H1 (cell line): Measurements from ENCODE around the gene MBNL3. TPM values are rescaled to one million over a fixed set of nuclear protein-coding genes. Genes with fewer than 3 reads are reported as not detected.
A peak's percentile ranks its signal among the peaks of the same experiment; 100 is the strongest.

ENCODE experiments used
- ATF3 ChIP-seq: IDR thresholded peaks from 2 replicates; pipeline ENCODE4 v1.6.1; 2011; ENCODE audit warnings: low read depth, mild to moderate bottlenecking, low read length; ENCODE audit not compliant: insufficient read depth
- CREB1 ChIP-seq: IDR thresholded peaks from 2 replicates; pipeline ENCODE4 v1.6.1; 2012; ENCODE audit warnings: inconsistent platforms
- EP300 ChIP-seq, 2 experiments: IDR thresholded peaks; 1 replicate in 1 of 2; 2 replicates in 1 of 2; pipeline ENCODE4 v1.6.1; 2011 to 2012; ENCODE audit warnings: low read depth in 2 of 2, low read length in 2 of 2, mild to moderate bottlenecking in 2 of 2, borderline replicate concordance in 1 of 2, inconsistent platforms in 1 of 2, moderate library complexity in 1 of 2
- KDM4A ChIP-seq: IDR thresholded peaks from one replicate; pipeline ENCODE4 v1.7.1; 2012; ENCODE audit warnings: low read depth, mild to moderate bottlenecking, moderate library complexity, low read length, inconsistent platforms; ENCODE audit not compliant: severe bottlenecking
- KDM5A ChIP-seq: fragments of 200-600 bp; IDR thresholded peaks from 2 replicates; pipeline ENCODE4 v1.7.1; 2012; ENCODE audit warnings: mild to moderate bottlenecking, low read length, inconsistent platforms, mixed read lengths
- MAX ChIP-seq: IDR thresholded peaks from 2 replicates; pipeline ENCODE4 v1.6.1; 2012; ENCODE audit warnings: inconsistent platforms
- NANOG ChIP-seq: IDR thresholded peaks from 2 replicates; pipeline ENCODE4 v1.6.1; 2011; ENCODE audit warnings: low read length, low read depth, mild to moderate bottlenecking, inconsistent platforms; ENCODE audit not compliant: insufficient read depth, poor library complexity, severe bottlenecking
- PHF8 ChIP-seq: fragments of 200-600 bp; sonication (generic); conservative IDR thresholded peaks from 2 replicates; pipeline ENCODE4 v1.7.1; 2012; ENCODE audit warnings: low read depth, mild to moderate bottlenecking, inconsistent platforms, low read length, moderate library complexity
- RAD21 ChIP-seq, 2 experiments: IDR thresholded peaks in 1 of 2; conservative IDR thresholded peaks in 1 of 2; 2 replicates each; pipeline ENCODE4 v1.6.1; 2011; ENCODE audit warnings: low read depth in 2 of 2, low read length in 2 of 2, improper control_type of control experiment in 1 of 2, inconsistent platforms in 1 of 2, mild to moderate bottlenecking in 1 of 2, moderate library complexity in 1 of 2
- SAP30 ChIP-seq: fragments of 300-600 bp; sonication (generic); IDR thresholded peaks from 2 replicates; pipeline ENCODE4 v1.7.1; 2012; ENCODE audit warnings: low read length, moderate library complexity, mild to moderate bottlenecking, inconsistent platforms; ENCODE audit not compliant: insufficient read depth, insufficient replicate concordance
- SP4 ChIP-seq: IDR thresholded peaks from 2 replicates; pipeline ENCODE4 v1.6.1; 2012; ENCODE audit warnings: low read length, inconsistent platforms
- SRF ChIP-seq: IDR thresholded peaks from 2 replicates; pipeline ENCODE4 v1.6.1; 2011; ENCODE audit warnings: mild to moderate bottlenecking, low read depth, low read length, moderate library complexity
- TAF7 ChIP-seq: optimal IDR thresholded peaks from 2 replicates; pipeline ENCODE3; 2011; ENCODE audit warnings: low read depth, mild to moderate bottlenecking, inconsistent platforms, low read length, moderate library complexity, borderline replicate concordance
- TBP ChIP-seq: IDR thresholded peaks from 2 replicates; pipeline ENCODE4 v1.6.1; 2011; ENCODE audit warnings: low read depth, low read length, improper control_type of control experiment
- TEAD4 ChIP-seq: IDR thresholded peaks from 2 replicates; pipeline ENCODE4 v1.6.1; 2012; ENCODE audit warnings: low read depth, low read length, inconsistent platforms, mixed read lengths
- USF2 ChIP-seq: IDR thresholded peaks from 2 replicates; pipeline ENCODE4 v1.6.1; 2011; ENCODE audit warnings: low read length, improper control_type of control experiment
- ZNF274 ChIP-seq: IDR thresholded peaks from 2 replicates; pipeline ENCODE4 v1.7.0; 2012; ENCODE audit warnings: low read length, borderline replicate concordance; ENCODE audit errors: extremely low read depth
- polyA plus RNA-seq, 7 experiments: library from polyadenylated mRNA; depleted of rRNA in 3 of 7; stranded (reverse) in 5 of 7; unstranded in 2 of 7; fragments of >200 nt in 5 of 7; fragments of 200-250 nt in 2 of 7; gene quantifications; 1 replicate in 5 of 7; 2 replicates in 1 of 7; 4 replicates in 1 of 7; pipeline versions ENCODE4 v1.2.1 to v1.2.3, GENCODE V29; 2011 to 2013; ENCODE audit warnings: missing spikeins in 2 of 7, mixed read lengths in 2 of 7
- total RNA-seq: library from RNA; stranded (reverse); fragmentation: NEBNext Ultra II Directional; extraction: Animal tissue kit (Norgen Biotek cat#: 25700); gene quantifications from 2 replicates; pipeline ENCODE4 v1.2.1, GENCODE V29; 2021
- TF ChIP-seq, protein P1 (sequence below), 3 experiments: IDR thresholded peaks; 1 replicate in 2 of 3; 2 replicates in 1 of 3; pipeline versions ENCODE4 v1.5.1 to v1.6.1; 2011; ENCODE audit warnings: low read length in 3 of 3, mild to moderate bottlenecking in 3 of 3, inconsistent platforms in 2 of 3, low read depth in 1 of 3, moderate library complexity in 1 of 3; ENCODE audit not compliant: insufficient read depth in 1 of 3; ENCODE audit errors: control extremely low read depth in 1 of 3

MBNL3 gene
- total and polyA plus RNA-seq, 2 of the 8 experiments (the other 6 are each of a cell fraction or from before 2014, with no cell fraction given), result 3.5 to 4.3 TPM

DNA sequence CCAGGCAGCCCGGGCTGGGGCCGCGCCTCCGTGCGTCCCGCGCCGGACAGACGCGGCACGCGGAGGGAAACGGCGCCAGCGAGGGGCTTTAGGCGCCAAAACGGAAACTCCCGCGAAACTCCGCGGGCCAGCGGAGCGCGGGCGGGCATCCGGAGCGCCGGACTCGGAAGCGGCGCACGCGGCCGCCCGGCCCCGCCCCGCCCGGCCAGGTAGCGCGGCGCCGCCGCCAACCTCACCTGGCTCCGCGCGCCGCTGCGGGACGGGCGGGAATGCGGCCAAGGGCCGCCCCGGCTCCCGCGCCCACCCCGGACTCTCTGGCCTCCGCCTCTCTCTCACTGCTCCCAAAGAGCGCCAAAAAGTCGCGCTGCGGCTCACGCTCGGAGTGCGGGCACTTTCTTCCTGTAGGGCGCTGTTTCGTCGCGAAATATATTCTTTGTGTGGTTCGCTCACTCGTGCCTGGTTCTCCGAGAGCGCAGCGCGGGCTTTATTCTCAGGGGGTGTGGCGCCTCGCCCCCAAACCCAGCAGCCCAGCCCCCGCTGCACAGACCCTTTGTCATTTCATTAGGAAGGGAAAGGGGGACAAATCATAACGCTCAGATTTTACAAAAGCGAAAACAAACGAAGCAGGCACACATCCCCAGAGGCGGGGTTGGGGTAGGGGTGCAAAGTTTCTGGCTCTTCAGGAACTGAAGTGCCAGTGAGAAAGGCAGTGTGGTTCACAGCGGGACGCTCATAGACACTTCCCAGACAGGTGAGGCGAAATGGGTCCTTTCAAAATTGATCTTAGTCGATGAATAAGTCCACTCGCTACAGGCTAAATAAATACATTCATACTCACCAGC, 961 bp upstream of the MBNL3 start (continued):
- TF ChIP-seq RAD21 (IDR thresholded peaks at IDR 0.05 in 1 of 2, conservative IDR thresholded peaks at IDR 0.05 in 1 of 2; ENCODE audit: low read depth in 2 of 2, low read length in 2 of 2), result no peak
- 0 out of 2 replicates have a peak, but pooled peaks have one; percentile 13 for TF ChIP-seq MAX
- TF ChIP-seq TBP, result peak; percentile 27; the same call in 1 of the 2 replicates
- TF ChIP-seq PHF8, result peak; percentile 34; the same call in 1 of the 2 replicates
- TF ChIP-seq, protein P1, sequence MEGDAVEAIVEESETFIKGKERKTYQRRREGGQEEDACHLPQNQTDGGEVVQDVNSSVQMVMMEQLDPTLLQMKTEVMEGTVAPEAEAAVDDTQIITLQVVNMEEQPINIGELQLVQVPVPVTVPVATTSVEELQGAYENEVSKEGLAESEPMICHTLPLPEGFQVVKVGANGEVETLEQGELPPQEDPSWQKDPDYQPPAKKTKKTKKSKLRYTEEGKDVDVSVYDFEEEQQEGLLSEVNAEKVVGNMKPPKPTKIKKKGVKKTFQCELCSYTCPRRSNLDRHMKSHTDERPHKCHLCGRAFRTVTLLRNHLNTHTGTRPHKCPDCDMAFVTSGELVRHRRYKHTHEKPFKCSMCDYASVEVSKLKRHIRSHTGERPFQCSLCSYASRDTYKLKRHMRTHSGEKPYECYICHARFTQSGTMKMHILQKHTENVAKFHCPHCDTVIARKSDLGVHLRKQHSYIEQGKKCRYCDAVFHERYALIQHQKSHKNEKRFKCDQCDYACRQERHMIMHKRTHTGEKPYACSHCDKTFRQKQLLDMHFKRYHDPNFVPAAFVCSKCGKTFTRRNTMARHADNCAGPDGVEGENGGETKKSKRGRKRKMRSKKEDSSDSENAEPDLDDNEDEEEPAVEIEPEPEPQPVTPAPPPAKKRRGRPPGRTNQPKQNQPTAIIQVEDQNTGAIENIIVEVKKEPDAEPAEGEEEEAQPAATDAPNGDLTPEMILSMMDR (IDR thresholded peaks at IDR 0.05; ENCODE audit: control extremely low read depth in 1 of 3, insufficient read depth in 1 of 3, low read depth in 1 of 3, low read length in 3 of 3), result no peak
- no peak for TF ChIP-seq TEAD4
- TF ChIP-seq SRF, result no peak
- no peak for TF ChIP-seq ZNF274
- TF ChIP-seq KDM4A, result peak; percentile 73
- TF ChIP-seq SAP30, result no peak
- TF ChIP-seq SP4, result no peak
- no peak for TF ChIP-seq EP300 (IDR thresholded peaks at IDR 0.05; ENCODE audit: borderline replicate concordance in 1 of 2, low read depth in 2 of 2, low read length in 2 of 2)
- TF ChIP-seq NANOG, result no peak
- no peak for TF ChIP-seq CREB1
- no peak for TF ChIP-seq ATF3
- no peak for TF ChIP-seq KDM5A
- TF ChIP-seq TAF7, result no peak
- no peak for TF ChIP-seq USF2
